ENCODE results near the gene IL15.

The IL15 gene

DNA sequence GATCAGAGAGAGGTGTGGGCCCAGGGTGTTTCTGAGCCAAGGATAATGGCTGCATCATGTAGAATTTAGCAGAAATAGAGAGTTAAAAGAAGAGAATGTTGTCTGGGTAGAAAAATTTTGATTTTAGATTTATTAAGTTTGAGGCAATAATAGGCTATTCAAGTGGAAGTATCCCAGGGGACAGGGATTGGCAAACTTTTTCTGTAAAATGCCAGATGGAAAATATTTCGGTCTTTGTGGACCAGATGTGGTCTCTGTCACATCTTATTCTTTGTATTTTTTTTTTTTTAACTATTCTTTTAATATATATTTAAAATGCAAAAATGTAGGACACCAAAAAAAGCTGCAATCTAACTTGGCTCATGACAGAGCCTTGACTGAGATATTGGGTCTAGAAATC, 33.1 kb downstream of the IL15 start:
- no peak for DNase-seq (ENCODE audit: extremely low spot score)
- TF ChIP-seq, protein P1, sequence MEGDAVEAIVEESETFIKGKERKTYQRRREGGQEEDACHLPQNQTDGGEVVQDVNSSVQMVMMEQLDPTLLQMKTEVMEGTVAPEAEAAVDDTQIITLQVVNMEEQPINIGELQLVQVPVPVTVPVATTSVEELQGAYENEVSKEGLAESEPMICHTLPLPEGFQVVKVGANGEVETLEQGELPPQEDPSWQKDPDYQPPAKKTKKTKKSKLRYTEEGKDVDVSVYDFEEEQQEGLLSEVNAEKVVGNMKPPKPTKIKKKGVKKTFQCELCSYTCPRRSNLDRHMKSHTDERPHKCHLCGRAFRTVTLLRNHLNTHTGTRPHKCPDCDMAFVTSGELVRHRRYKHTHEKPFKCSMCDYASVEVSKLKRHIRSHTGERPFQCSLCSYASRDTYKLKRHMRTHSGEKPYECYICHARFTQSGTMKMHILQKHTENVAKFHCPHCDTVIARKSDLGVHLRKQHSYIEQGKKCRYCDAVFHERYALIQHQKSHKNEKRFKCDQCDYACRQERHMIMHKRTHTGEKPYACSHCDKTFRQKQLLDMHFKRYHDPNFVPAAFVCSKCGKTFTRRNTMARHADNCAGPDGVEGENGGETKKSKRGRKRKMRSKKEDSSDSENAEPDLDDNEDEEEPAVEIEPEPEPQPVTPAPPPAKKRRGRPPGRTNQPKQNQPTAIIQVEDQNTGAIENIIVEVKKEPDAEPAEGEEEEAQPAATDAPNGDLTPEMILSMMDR (IDR thresholded peaks at IDR 0.05; ENCODE audit: control extremely low read depth, extremely low read depth, low read depth, missing control alignments) = no peak
- CTCF ChIA-PET = no interaction called here
- POLR2A ChIA-PET = no interaction called here

DNA sequence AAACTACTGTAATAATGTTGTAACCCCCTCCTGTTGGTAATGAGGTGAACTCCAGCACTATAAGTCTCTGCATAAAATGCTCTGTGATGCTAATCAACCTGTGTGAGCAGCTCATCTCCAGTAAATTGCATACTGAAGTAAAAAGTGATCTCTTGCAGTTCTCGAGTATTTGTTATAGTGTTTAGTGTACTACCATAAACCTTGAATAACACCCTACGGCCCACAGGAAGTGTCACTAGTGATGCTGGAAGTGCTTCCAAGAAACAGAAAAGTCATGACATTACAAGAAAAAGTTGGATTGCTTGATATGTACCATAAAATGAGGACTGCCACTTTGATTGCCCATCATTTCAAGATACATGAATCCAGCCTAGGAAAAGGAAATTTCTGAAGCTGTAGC, 39.0 kb downstream of the IL15 start:
- DNase-seq (ENCODE audit: extremely low spot score) = no peak
- POLR2A ChIA-PET = no interaction called here
- CTCF ChIA-PET = interaction anchor here (1.2 to 1.3 kb wide), 2 partner anchors 9 to 10 kb away, joined by 3 to 4 read pairs; no protein-coding TSS in a partner anchor
- TF ChIP-seq, protein P1 (IDR thresholded peaks at IDR 0.05; ENCODE audit: control extremely low read depth, extremely low read depth, low read depth, missing control alignments) = no peak

DNA sequence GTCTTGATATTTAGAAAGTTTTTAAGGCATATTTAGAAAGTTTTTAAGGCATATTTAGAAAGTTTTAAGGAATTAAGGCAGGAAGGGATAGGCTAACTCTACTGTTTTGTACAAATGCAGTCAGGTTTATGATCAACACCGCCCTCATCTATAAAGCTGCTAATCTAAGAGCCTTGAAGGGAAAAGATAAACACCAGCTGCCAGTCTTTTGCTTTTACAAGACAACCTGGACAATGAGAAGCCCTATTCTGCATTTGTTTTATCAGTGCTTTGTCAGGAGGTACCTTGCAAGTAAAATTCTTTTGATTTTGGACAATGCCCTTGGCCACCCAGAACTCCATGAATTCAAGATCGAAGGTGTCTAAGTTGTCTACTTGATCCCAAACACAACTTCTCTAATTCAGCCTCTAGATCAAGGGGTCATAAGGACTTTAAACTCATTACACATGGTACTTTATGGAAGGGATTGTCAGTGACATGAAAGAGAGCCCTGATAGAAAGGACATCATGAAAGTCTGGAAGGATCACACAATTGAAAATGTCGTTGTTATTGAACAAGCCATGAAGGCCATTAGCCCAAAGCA, 39.8 kb downstream of the IL15 start:
- CTCF ChIA-PET = interaction anchor here (1.2 to 1.3 kb wide), 2 partner anchors 9 to 10 kb away, joined by 3 to 4 read pairs; no protein-coding TSS in a partner anchor

DNA sequence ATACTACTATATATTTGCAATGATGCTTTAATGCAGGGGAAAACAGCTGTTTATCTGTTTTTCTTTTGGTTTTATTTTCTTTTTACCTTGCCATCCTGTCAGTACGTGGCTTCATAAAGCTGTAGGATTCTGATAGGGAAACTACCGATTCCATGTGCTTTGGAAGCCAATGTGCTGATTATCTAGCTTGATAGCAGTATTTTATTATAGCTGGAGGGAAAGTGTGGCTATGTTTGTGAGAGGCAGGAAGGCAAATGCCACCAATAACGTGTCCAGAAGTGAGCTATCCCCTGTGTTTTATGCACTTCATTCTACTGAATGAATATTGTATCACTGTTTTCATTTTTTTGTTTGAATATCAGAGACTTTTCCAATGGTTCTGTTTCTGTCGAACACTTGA, 43.7 kb downstream of the IL15 start:
- ChIA-PET CTCF (interaction anchor here (1.3 kb wide), 2 partner anchors 9 to 333 kb away, joined by 3 to 8 read pairs; no protein-coding TSS in a partner anchor), POLR2A (no interaction called here)
- TF ChIP-seq, protein P1 (IDR thresholded peaks at IDR 0.05; ENCODE audit: control extremely low read depth, extremely low read depth, low read depth, missing control alignments) = no peak

More for the DNA sequence above, 39.8 kb downstream of the IL15 start:
- POLR2A ChIA-PET = no interaction called here
- DNase-seq (ENCODE audit: extremely low spot score) = no peak
- TF ChIP-seq, protein P1 (IDR thresholded peaks at IDR 0.05; ENCODE audit: control extremely low read depth, extremely low read depth, low read depth, missing control alignments) = no peak

DNA sequence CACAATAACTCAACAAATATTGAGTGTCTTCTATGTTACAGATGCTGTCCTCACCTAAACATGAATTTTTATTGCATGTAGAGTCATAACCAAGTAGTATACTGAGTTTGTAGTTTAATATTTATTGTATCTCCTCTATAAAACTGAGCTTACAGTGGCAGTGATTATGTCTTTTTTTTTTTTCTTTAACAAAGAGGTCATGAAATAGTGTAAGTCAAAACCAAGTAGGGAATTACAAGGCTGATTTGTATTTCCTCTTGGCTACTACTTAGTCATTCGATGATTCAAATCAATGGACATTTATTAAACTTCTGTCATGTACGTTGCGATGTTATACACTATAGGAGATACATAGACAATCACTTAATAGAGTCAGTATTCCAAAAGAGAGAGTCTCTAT, 48.4 kb downstream of the IL15 start:
- ChIA-PET POLR2A (no interaction called here), CTCF (interaction anchor here (0.9 to 5.6 kb wide), 2 partner anchors 9 to 16 kb away, joined by 3 to 34 read pairs; no protein-coding TSS in a partner anchor)
- TF ChIP-seq, protein P1 (IDR thresholded peaks at IDR 0.05; ENCODE audit: control extremely low read depth, extremely low read depth, low read depth, missing control alignments) = no peak
- no peak for DNase-seq (ENCODE audit: extremely low spot score)

More for the DNA sequence above, 43.7 kb downstream of the IL15 start:
- DNase-seq (ENCODE audit: extremely low spot score) = no peak

DNA sequence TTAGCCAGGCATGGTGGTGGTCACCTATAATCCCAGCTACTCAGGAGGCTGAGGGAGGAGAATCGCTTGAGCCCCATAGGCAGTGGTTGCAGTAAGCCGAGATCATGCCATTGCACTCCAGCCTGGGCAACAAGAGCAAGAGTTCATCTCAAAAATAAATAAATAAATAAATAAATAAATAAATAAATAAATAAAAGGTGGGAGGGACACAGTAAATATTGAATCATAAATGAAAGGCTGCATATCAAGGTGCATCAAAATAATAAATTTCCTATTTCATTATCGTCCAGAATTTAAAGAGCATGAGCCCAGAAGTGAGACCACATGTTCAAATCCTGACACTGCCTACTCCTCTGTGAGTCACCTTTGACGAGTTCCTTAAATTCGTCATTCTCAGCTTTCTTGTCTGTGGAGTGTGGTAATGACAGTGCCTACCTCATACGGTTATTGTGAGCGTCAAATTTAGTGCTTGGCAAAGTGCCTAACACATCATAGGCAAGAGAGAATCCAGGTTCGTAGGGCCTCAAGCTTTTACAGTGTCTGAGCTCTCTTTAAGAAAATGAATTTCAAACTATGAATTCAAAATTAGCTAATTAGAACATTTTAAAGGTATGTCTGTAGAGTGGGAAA, 49.9 kb downstream of the IL15 start:
- ChIA-PET CTCF (interaction anchor here (0.9 to 5.6 kb wide), 2 partner anchors 7 to 15 kb away, joined by 3 to 34 read pairs; no protein-coding TSS in a partner anchor), POLR2A (no interaction called here)
- TF ChIP-seq, protein P1 (IDR thresholded peaks at IDR 0.05; ENCODE audit: control extremely low read depth, extremely low read depth, low read depth, missing control alignments) = no peak
- DNase-seq (ENCODE audit: extremely low spot score) = no peak

Data from GM10248 (cell line).